Measurements from ENCODE around the gene SCN5A.

SCN5A gene

GRCh38 chr3:38610436-38610835 lies 39.1 kb downstream of the SCN5A start:
- CTCF ChIA-PET: no interaction called here
- DNase-seq (ENCODE audit: extremely low spot score): no peak
- POLR2A ChIA-PET: no interaction called here
- no peak for TF ChIP-seq LEF1 (IDR thresholded peaks at IDR 0.05; ENCODE audit: borderline replicate concordance)
- no peak for TF ChIP-seq FOXK2 (IDR thresholded peaks at IDR 0.05)
- no peak for TF ChIP-seq BHLHE40 (IDR thresholded peaks at IDR 0.05; ENCODE audit: borderline replicate concordance)
- TF ChIP-seq CTBP1 (IDR thresholded peaks at IDR 0.05; ENCODE audit: borderline replicate concordance): no peak
- TF ChIP-seq FOXM1 (IDR thresholded peaks at IDR 0.05; ENCODE audit: borderline replicate concordance): no peak
- TF ChIP-seq ZNF384 (IDR thresholded peaks at IDR 0.05): no peak
- TF ChIP-seq, protein P1, sequence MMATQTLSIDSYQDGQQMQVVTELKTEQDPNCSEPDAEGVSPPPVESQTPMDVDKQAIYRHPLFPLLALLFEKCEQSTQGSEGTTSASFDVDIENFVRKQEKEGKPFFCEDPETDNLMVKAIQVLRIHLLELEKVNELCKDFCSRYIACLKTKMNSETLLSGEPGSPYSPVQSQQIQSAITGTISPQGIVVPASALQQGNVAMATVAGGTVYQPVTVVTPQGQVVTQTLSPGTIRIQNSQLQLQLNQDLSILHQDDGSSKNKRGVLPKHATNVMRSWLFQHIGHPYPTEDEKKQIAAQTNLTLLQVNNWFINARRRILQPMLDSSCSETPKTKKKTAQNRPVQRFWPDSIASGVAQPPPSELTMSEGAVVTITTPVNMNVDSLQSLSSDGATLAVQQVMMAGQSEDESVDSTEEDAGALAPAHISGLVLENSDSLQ (IDR thresholded peaks at IDR 0.05): no peak
- TF ChIP-seq ELF4 (IDR thresholded peaks at IDR 0.05): no peak
- TF ChIP-seq L3MBTL2 (conservative IDR thresholded peaks at IDR 0.05): no peak
- TF ChIP-seq SP1 (IDR thresholded peaks at IDR 0.05): no peak
- TF ChIP-seq ARNT (IDR thresholded peaks at IDR 0.05): no peak
- TF ChIP-seq TARDBP (IDR thresholded peaks at IDR 0.05): no peak
- no peak for TF ChIP-seq HDGF (IDR thresholded peaks at IDR 0.05; ENCODE audit: borderline replicate concordance)
- no peak for TF ChIP-seq FOXA1 (IDR thresholded peaks at IDR 0.05)

DNA sequence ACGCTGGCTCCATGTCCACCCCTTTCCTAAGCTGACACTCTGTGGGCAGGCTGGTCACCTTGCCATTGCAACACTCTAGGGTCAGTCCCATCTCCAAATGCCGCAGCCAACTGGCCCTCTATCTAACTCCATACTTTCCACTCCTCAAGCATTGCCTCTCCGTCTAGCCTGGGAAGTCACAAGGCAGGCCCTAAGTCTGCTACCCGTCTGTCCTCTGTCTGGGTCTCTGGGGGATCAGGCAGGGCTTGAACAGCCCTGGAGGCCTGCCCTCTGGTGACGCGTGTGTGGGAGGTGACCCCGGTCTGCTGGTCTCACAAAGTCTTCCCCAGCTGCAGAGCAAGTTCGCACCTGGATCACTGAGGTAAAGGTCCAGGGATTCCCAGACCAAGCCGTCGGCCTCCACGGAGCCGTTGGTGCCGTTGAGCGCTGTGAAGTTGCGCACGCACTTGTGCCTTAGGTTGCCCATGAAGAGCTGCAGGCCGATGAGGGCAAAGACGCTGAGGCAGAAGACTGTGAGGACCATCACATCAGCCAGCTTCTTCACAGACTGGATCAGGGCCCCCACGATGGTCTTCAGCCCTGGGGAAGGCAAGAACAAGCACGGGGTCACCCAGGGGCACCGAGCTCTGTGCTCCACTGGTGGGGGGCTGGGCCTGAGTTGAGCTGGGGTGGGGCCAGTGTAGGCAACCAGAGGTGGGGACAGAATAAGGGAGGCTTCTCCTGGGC lies 39.9 kb downstream of the SCN5A start:
- no peak for TF ChIP-seq CTBP1 (IDR thresholded peaks at IDR 0.05; ENCODE audit: borderline replicate concordance)
- no peak for TF ChIP-seq FOXM1 (IDR thresholded peaks at IDR 0.05; ENCODE audit: borderline replicate concordance)
- TF ChIP-seq SUZ12 (IDR thresholded peaks at IDR 0.05): no peak
- TF ChIP-seq, protein P1 (IDR thresholded peaks at IDR 0.05): no peak
- TF ChIP-seq ELF4 (IDR thresholded peaks at IDR 0.05): no peak
- TF ChIP-seq LEF1 (IDR thresholded peaks at IDR 0.05; ENCODE audit: borderline replicate concordance): no peak
- no peak for DNase-seq (ENCODE audit: extremely low spot score)
- POLR2A ChIA-PET: no interaction called here
- CTCF ChIA-PET: no interaction called here

- TF ChIP-seq ARNT (IDR thresholded peaks at IDR 0.05) (no peak), BHLHE40 (IDR thresholded peaks at IDR 0.05; ENCODE audit: borderline replicate concordance) (no peak), HDGF (IDR thresholded peaks at IDR 0.05; ENCODE audit: borderline replicate concordance) (no peak), ZNF384 (IDR thresholded peaks at IDR 0.05) (no peak)
- POLR2A ChIA-PET: no interaction called here
- no peak for DNase-seq (ENCODE audit: extremely low spot score)
- CTCF ChIA-PET: no interaction called here
Measured at GRCh38 chr3:38608961-38609360, 40.5 kb downstream of the SCN5A start.

DNA sequence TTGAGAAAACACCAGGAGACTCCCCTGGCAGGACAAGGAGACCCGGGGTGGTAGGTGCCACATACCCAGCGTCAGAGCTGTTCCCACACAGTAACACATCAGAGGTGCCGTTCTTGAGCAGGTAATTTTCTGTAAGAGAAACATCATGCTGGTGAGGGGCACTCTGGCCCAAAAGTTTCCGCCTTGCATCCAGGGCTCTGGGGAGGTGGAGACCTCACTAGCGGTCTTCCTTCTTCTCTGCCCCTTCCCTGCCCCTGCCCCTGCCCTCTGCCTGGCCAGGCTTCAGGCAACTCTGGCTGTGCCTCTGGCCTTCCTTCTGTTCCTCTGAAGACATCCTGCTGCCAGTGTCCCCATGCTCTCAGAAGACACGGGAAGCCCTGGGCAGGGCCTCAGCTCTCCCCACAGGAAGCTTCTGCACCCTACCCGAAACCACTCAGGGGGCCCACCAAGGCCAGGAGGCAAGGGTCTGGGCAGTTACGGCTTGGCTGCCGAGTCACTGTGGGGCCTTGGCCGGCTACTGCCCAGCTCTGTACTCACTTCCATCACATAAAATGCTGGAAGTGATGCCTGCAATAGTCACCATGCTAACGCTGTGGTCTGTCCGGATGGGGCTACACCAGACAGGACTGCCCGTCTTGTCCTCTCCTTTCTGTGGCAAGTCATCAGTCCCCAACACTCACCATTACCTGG lies 41.3 kb downstream of the SCN5A start:
- POLR2A ChIA-PET: no interaction called here
- no peak for DNase-seq (ENCODE audit: extremely low spot score)
- CTCF ChIA-PET: no interaction called here
- TF ChIP-seq BHLHE40 (IDR thresholded peaks at IDR 0.05; ENCODE audit: borderline replicate concordance) (no peak), FOXM1 (IDR thresholded peaks at IDR 0.05; ENCODE audit: borderline replicate concordance) (no peak), CTBP1 (IDR thresholded peaks at IDR 0.05; ENCODE audit: borderline replicate concordance) (no peak), ELF4 (IDR thresholded peaks at IDR 0.05) (no peak), ZNF384 (IDR thresholded peaks at IDR 0.05) (no peak), ARNT (IDR thresholded peaks at IDR 0.05) (no peak), HDGF (IDR thresholded peaks at IDR 0.05; ENCODE audit: borderline replicate concordance) (no peak), NFRKB (IDR thresholded peaks at IDR 0.05) (no peak), LEF1 (IDR thresholded peaks at IDR 0.05; ENCODE audit: borderline replicate concordance) (no peak), TARDBP (IDR thresholded peaks at IDR 0.05) (no peak), L3MBTL2 (conservative IDR thresholded peaks at IDR 0.05) (no peak), FOXK2 (IDR thresholded peaks at IDR 0.05) (no peak), SUZ12 (IDR thresholded peaks at IDR 0.05) (no peak), FOXA1 (IDR thresholded peaks at IDR 0.05) (no peak), SP1 (IDR thresholded peaks at IDR 0.05) (no peak)
- TF ChIP-seq, protein P1 (IDR thresholded peaks at IDR 0.05): no peak

DNA sequence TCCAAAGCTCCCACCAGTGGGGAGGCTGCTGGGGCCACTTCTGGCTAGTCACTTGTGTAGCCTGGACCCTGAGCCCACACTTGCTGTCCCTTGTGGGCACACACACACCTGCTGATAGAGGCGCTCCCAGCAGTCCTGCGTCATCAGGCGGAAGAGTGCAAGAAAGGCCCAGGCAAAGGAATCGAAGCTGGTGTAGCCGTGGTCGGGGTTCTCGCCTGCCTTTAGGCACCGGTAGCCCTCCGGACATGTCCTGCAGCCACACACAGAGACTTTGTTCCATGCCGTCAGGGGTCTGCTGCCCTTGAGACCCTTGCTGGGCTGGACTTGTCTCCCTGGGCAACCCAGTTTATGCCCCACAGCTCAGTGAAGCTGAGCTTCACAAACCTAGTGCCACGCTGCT lies 42.9 kb downstream of the SCN5A start:
- DNase-seq (ENCODE audit: extremely low spot score): no peak
- POLR2A ChIA-PET: no interaction called here
- TF ChIP-seq BHLHE40 (IDR thresholded peaks at IDR 0.05; ENCODE audit: borderline replicate concordance) (no peak), ZNF384 (IDR thresholded peaks at IDR 0.05) (no peak), HDGF (IDR thresholded peaks at IDR 0.05; ENCODE audit: borderline replicate concordance) (no peak), LEF1 (IDR thresholded peaks at IDR 0.05; ENCODE audit: borderline replicate concordance) (no peak), FOXM1 (IDR thresholded peaks at IDR 0.05; ENCODE audit: borderline replicate concordance) (no peak), FOXA1 (IDR thresholded peaks at IDR 0.05) (no peak), FOXK2 (IDR thresholded peaks at IDR 0.05) (no peak), L3MBTL2 (conservative IDR thresholded peaks at IDR 0.05) (no peak), CTBP1 (IDR thresholded peaks at IDR 0.05; ENCODE audit: borderline replicate concordance) (no peak), ELF4 (IDR thresholded peaks at IDR 0.05) (no peak), ARNT (IDR thresholded peaks at IDR 0.05) (no peak), NFRKB (IDR thresholded peaks at IDR 0.05) (no peak), SP1 (IDR thresholded peaks at IDR 0.05) (no peak), TARDBP (IDR thresholded peaks at IDR 0.05) (no peak)
- TF ChIP-seq, protein P1 (IDR thresholded peaks at IDR 0.05): no peak
- CTCF ChIA-PET: no interaction called here

Measured in HEK293T (cell line).